Fibroblast of mammary gland (primary cell): ENCODE results near the gene AUNIP.

Experiments
- DNase-seq: peaks from one replicate; pipeline ENCODE4 v3.0.0-alpha.2; 2010; ENCODE audit warnings: low read depth
- H3K4me3 ChIP-seq: 2 replicates; pipeline ENCODE4 v1.5.1; 2011; ENCODE audit warnings: low read depth, mild to moderate bottlenecking, low read length, moderate library complexity; ENCODE audit not compliant: control insufficient read depth
- CTCF ChIP-seq: conservative IDR thresholded peaks from 2 replicates; pipeline ENCODE4 v1.5.1; 2011; ENCODE audit warnings: low read depth, low read length, inconsistent platforms; ENCODE audit not compliant: control insufficient read depth, insufficient read depth

Gene AUNIP

GRCh38 chr1:25826571-25826970 is 32.7 kb downstream of the AUNIP start:
- TF ChIP-seq CTCF, result no peak
- H3K4me3 ChIP-seq, result no peak overlapping the region
- DNase-seq, result no peak

GRCh38 chr1:25825605-25826004 is 33.7 kb downstream of the AUNIP start:
- no peak for TF ChIP-seq CTCF
- DNase-seq, result no peak
- H3K4me3 ChIP-seq, result no peak overlapping the region

GRCh38 chr1:25821630-25822091 is 37.6 kb downstream of the AUNIP start:
- TF ChIP-seq CTCF, result no peak
- H3K4me3 ChIP-seq, result no peak overlapping the region
- DNase-seq, result peak; percentile 84

GRCh38 chr1:25821112-25821476 is 38.2 kb downstream of the AUNIP start:
- TF ChIP-seq CTCF, result no peak
- no peak for DNase-seq
- H3K4me3 ChIP-seq, result peak overlapping the region; percentile 89

- H3K4me3 ChIP-seq, result peak overlapping the region; percentile 89
- DNase-seq, result peak; percentile 66
- no peak for TF ChIP-seq CTCF
These were observed 38.8 kb downstream of the AUNIP start for GRCh38 chr1:25820247-25821111.

- peak; percentile 44 for DNase-seq
- peak within 1 kb of the TSS; percentile 89 for H3K4me3 ChIP-seq
- no peak for TF ChIP-seq CTCF
These were observed 39.6 kb downstream of the AUNIP start, which contains the start of gene MTFR1L for GRCh38 chr1:25819491-25820246. Gene MTFR1L (plus strand): TSS chr1:25819954. CDS start chr1:25823105, 3,151 bp downstream.
